GM06990 (cell line): ENCODE measurements around the gene PTPRN2.

ENCODE experiments used
- DNase-seq: peaks from one replicate; pipeline ENCODE4 v3.0.0-alpha.2; 2011; ENCODE audit not compliant: insufficient read length; ENCODE audit errors: extremely low read depth
- H3K27me3 ChIP-seq: replicated peaks from 2 replicates; pipeline ENCODE4 v1.6.0; 2011; ENCODE audit warnings: low read length; ENCODE audit not compliant: control insufficient read depth, insufficient read depth
- H3K36me3 ChIP-seq: 2 replicates; pipeline ENCODE4 v1.5.1; 2011; ENCODE audit warnings: low read length; ENCODE audit not compliant: control insufficient read depth, insufficient read depth
- H3K4me3 ChIP-seq: replicated peaks from 2 replicates; pipeline ENCODE4 v1.5.1; 2011; ENCODE audit warnings: low read depth, mild to moderate bottlenecking, control low read depth, low read length
- TF ChIP-seq, protein P1 (sequence below): IDR thresholded peaks from 2 replicates; pipeline ENCODE4 v1.5.1; 2011; ENCODE audit warnings: low read length, control low read depth, mild to moderate bottlenecking, inconsistent platforms; ENCODE audit not compliant: insufficient read depth, poor library complexity, severe bottlenecking

PTPRN2 gene

DNA sequence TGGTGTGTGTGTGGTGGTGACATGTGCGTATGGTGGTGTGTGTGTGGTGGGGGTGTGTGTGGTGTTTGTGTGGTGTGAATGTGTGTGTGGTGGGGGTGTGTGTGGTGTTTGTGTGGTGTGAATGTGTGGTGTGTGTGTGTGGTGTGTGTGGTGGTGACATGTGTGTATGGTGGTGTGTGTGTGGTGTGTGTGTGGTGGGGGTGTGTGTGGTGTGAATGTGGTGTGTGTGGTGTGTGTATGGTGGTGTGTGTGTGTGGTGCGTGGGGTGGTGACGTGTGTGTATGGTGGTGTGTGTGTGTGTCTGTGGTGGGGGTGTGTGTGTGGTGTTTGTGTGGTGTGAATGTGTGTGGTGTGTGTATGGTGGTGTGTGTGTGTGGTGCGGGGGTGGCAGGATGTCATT lies 797.7 kb downstream of the PTPRN2 start:
- no peak overlapping the region for H3K4me3 ChIP-seq
- DNase-seq: no peak
- no peaks in the 10 kb centered on the region for H3K36me3 ChIP-seq
- H3K27me3 ChIP-seq: no peaks in the 10 kb centered on the region
- TF ChIP-seq, protein P1, sequence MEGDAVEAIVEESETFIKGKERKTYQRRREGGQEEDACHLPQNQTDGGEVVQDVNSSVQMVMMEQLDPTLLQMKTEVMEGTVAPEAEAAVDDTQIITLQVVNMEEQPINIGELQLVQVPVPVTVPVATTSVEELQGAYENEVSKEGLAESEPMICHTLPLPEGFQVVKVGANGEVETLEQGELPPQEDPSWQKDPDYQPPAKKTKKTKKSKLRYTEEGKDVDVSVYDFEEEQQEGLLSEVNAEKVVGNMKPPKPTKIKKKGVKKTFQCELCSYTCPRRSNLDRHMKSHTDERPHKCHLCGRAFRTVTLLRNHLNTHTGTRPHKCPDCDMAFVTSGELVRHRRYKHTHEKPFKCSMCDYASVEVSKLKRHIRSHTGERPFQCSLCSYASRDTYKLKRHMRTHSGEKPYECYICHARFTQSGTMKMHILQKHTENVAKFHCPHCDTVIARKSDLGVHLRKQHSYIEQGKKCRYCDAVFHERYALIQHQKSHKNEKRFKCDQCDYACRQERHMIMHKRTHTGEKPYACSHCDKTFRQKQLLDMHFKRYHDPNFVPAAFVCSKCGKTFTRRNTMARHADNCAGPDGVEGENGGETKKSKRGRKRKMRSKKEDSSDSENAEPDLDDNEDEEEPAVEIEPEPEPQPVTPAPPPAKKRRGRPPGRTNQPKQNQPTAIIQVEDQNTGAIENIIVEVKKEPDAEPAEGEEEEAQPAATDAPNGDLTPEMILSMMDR: no peak

DNA sequence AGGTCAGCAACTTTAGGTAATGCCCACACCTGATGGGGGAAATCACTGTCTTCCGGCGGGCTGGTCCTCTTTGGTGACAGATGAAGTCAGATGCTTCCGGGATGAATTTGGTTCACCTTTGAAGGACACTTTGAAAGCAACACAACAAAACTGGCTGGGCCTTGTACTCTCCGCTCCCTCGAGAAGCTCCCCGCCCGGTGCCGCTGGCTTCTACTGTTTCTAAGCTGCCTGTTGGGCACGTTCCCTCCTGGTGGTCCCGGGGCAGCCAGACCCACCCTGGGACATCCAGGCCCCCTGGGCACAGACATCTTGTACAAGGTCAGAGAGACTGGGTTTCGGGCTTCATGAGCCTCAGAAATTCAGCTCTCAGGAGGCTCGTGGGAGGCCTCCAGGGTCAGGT lies 798.5 kb downstream of the PTPRN2 start:
- DNase-seq: no peak
- no peaks in the 10 kb centered on the region for H3K27me3 ChIP-seq
- TF ChIP-seq, protein P1: no peak

DNA sequence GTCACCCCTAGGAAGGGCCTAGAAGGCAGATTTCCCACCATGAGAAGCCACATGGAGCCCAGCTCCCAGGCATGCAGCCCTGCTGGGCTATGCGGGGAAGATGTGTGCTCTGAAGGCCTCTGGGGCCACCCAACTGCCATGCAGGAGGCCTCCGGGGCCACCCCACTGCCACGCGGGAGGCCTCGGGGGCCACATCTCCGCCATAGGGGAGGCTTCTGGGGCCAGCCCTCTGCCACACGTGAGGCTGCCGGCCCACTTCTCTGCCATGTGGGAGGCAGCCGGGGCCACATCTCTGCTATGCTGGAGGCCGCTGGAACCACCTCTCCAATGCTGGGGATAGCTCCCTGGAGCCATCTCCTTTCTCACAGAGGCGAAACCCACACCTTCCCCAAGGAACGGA lies 799.0 kb downstream of the PTPRN2 start:
- H3K27me3 ChIP-seq: no peaks in the 10 kb centered on the region
- no peak for DNase-seq
- H3K4me3 ChIP-seq: no peak overlapping the region
- H3K36me3 ChIP-seq: no peaks in the 10 kb centered on the region
- TF ChIP-seq, protein P1: no peak

More for the DNA sequence above, 798.5 kb downstream of the PTPRN2 start:
- Histone ChIP-seq H3K4me3 (no peak overlapping the region), H3K36me3 (no peaks in the 10 kb centered on the region)

DNA sequence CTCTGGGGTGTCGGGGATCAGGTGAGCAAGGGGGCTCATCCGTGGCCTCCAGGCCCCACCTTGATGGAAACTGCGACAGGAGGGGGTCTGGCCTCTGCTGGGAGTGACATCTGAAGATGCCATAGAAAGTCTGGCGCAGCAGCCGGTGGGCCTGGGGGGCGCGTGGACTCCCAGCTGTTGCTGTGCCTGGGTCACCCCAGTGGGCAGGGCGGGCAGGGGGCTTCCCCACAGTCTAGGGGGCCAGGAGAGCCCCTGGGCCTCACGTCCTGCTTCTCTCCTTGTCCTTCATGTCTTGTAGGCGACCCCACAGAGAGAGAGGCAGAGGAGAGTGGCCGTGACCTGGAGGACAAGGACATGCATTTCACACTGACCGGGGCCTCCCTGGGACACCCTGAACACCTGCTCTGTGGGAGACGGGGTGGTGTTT lies 800.3 kb downstream of the PTPRN2 start:
- DNase-seq: no peak
- Histone ChIP-seq H3K27me3 (no peaks in the 10 kb centered on the region), H3K4me3 (no peak overlapping the region), H3K36me3 (no peaks in the 10 kb centered on the region)
- TF ChIP-seq, protein P1: no peak

DNA sequence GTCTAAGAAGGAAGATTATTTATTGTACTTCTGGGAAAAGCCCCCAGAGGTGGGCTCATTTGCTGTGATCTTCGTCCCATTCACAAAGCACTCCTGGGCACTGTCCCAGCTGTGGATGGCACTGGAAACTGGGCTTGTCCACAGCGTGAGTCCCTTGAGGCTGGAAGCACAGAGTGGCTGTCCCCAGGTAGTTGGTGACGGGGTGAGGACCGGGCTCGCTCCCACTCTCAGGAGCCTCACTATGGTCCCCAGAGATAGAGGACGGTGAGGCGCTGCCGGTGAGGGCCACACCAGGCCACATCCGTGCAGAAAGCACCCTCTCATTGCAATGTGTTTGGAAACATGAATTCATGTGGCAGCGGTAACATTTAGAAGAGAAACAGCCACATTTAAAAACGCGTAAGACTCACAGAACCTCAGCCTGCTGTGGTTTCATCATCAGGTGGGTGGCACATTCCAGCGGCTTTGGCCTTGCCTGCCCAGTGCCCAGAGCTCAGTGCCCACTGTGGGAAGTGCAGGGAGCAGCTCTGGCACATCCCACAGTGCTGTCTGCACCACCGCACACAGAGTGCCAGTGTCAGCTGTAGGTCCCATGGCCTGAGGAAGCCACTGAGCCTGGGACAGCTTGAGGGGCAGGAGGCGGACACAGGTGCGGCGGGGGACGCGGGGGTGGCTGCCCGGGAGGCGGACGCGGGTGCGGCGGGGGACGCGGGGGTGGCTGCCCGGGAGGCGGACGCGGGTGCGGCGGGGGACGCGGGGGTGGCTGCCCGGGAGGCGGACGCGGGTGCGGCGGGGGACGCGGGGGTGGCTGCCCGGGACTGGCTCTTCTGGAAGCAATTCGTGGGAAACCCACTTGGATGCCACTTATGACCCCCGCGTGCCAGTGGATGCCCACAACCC lies 801.0 kb downstream of the PTPRN2 start:
- Histone ChIP-seq H3K4me3 (no peak overlapping the region), H3K36me3 (no peaks in the 10 kb centered on the region), H3K27me3 (no peaks in the 10 kb centered on the region)
- DNase-seq: no peak
- TF ChIP-seq, protein P1: no peak
